Measurements from ENCODE around the gene TULP4.
"Not testable (repeated sequence)": the region's sequence is repeated elsewhere in the genome, so short reads cannot be mapped to it uniquely, and the experiment has no call there.

TULP4 gene

GRCh38 chr6:158465257-158465656 is 153.0 kb downstream of the TULP4 start:
- peaks cover 71% of the 10 kb centered on the region for H3K36me3 Mint-ChIP-seq (ENCODE audit: low read depth)
- H3K4me1 Mint-ChIP-seq (ENCODE audit: low read depth): no peaks in the 10 kb centered on the region
- no peak overlapping the region for H3K27ac Mint-ChIP-seq
- no peak overlapping the region for H3K4me3 Mint-ChIP-seq
- H3K27me3 Mint-ChIP-seq: peaks cover 3% of the 10 kb centered on the region
- intact Hi-C loops (cut with micrococcal nuclease): no loop called here
- no peaks in the 10 kb centered on the region for H3K9me3 Mint-ChIP-seq

GRCh38 chr6:158465747-158466146 is 153.5 kb downstream of the TULP4 start:
- no peak overlapping the region for H3K4me3 Mint-ChIP-seq
- intact Hi-C loops (cut with micrococcal nuclease): no loop called here
- H3K27ac Mint-ChIP-seq: no peak overlapping the region
- no peaks in the 10 kb centered on the region for H3K9me3 Mint-ChIP-seq
- peaks cover 71% of the 10 kb centered on the region for H3K36me3 Mint-ChIP-seq (ENCODE audit: low read depth)
- H3K4me1 Mint-ChIP-seq (ENCODE audit: low read depth): peaks cover 2% of the 10 kb centered on the region
- H3K27me3 Mint-ChIP-seq: peaks cover 3% of the 10 kb centered on the region

GRCh38 chr6:158467923-158468322 is 155.7 kb downstream of the TULP4 start:
- Mint-ChIP-seq H3K4me1 (ENCODE audit: low read depth) (peaks cover 15% of the 10 kb centered on the region), H3K27me3 (peaks cover 3% of the 10 kb centered on the region), H3K4me3 (no peak overlapping the region), H3K27ac (no peak overlapping the region), H3K9me3 (no peaks in the 10 kb centered on the region), H3K36me3 (ENCODE audit: low read depth) (peaks cover 57% of the 10 kb centered on the region)
- intact Hi-C loops (cut with micrococcal nuclease): no loop called here

GRCh38 chr6:158468666-158469065 is 156.4 kb downstream of the TULP4 start:
- H3K27ac Mint-ChIP-seq: no peak overlapping the region
- H3K36me3 Mint-ChIP-seq (ENCODE audit: low read depth): peaks cover 52% of the 10 kb centered on the region
- H3K27me3 Mint-ChIP-seq: peaks cover 3% of the 10 kb centered on the region
- no peak overlapping the region for H3K4me3 Mint-ChIP-seq
- H3K4me1 Mint-ChIP-seq (ENCODE audit: low read depth): peaks cover 15% of the 10 kb centered on the region
- intact Hi-C loops (cut with micrococcal nuclease): no loop called here
- no peaks in the 10 kb centered on the region for H3K9me3 Mint-ChIP-seq

- H3K27ac Mint-ChIP-seq; H3K4me3 Mint-ChIP-seq; intact Hi-C loops (cut with micrococcal nuclease); H3K27me3 Mint-ChIP-seq; H3K9me3 Mint-ChIP-seq: not testable (repeated sequence)
- H3K36me3 Mint-ChIP-seq (ENCODE audit: low read depth): peaks cover 42% of the 10 kb centered on the region
- H3K4me1 Mint-ChIP-seq (ENCODE audit: low read depth): peaks cover 15% of the 10 kb centered on the region
Measured at GRCh38 chr6:158470023-158470422, 157.8 kb downstream of the TULP4 start.

- intact Hi-C loops (cut with micrococcal nuclease): no loop called here
- H3K27me3 Mint-ChIP-seq: peaks cover 3% of the 10 kb centered on the region
- no peak overlapping the region for H3K27ac Mint-ChIP-seq
- H3K9me3 Mint-ChIP-seq: no peaks in the 10 kb centered on the region
- H3K4me1 Mint-ChIP-seq (ENCODE audit: low read depth): peaks cover 22% of the 10 kb centered on the region
- H3K4me3 Mint-ChIP-seq: no peak overlapping the region
- H3K36me3 Mint-ChIP-seq (ENCODE audit: low read depth): peaks cover 34% of the 10 kb centered on the region
Measured at GRCh38 chr6:158471339-158471738, 159.1 kb downstream of the TULP4 start.

- Mint-ChIP-seq H3K27me3 (peaks cover 3% of the 10 kb centered on the region), H3K9me3 (no peaks in the 10 kb centered on the region), H3K36me3 (ENCODE audit: low read depth) (peaks cover 34% of the 10 kb centered on the region), H3K4me3 (no peak overlapping the region), H3K4me1 (ENCODE audit: low read depth) (peaks cover 22% of the 10 kb centered on the region), H3K27ac (no peak overlapping the region)
- intact Hi-C loops (cut with micrococcal nuclease): no loop called here
Measured at GRCh38 chr6:158472447-158472846, 160.2 kb downstream of the TULP4 start.

GRCh38 chr6:158474961-158475343 is 162.7 kb downstream of the TULP4 start:
- H3K4me3 Mint-ChIP-seq: no peak overlapping the region
- H3K4me1 Mint-ChIP-seq (ENCODE audit: low read depth): peaks cover 22% of the 10 kb centered on the region

GRCh38 chr6:158475344-158476302 is 163.4 kb downstream of the TULP4 start:
- Mint-ChIP-seq H3K27ac (no peak overlapping the region), H3K36me3 (ENCODE audit: low read depth) (peaks cover 27% of the 10 kb centered on the region), H3K27me3 (no peaks in the 10 kb centered on the region), H3K4me3 (no peak overlapping the region), H3K9me3 (no peaks in the 10 kb centered on the region), H3K4me1 (ENCODE audit: low read depth) (peaks cover 21% of the 10 kb centered on the region)
- intact Hi-C loops (cut with micrococcal nuclease): no loop called here

More at GRCh38 chr6:158474961-158475343, 162.7 kb downstream of the TULP4 start:
- intact Hi-C loops (cut with micrococcal nuclease): no loop called here
- Mint-ChIP-seq H3K9me3 (no peaks in the 10 kb centered on the region), H3K36me3 (ENCODE audit: low read depth) (peaks cover 24% of the 10 kb centered on the region), H3K27ac (no peak overlapping the region), H3K27me3 (peaks cover 2% of the 10 kb centered on the region)

- intact Hi-C loops (cut with micrococcal nuclease): no loop called here
- no peak overlapping the region for H3K27ac Mint-ChIP-seq
- peaks cover 13% of the 10 kb centered on the region for H3K4me1 Mint-ChIP-seq (ENCODE audit: low read depth)
- peaks cover 33% of the 10 kb centered on the region for H3K36me3 Mint-ChIP-seq (ENCODE audit: low read depth)
- H3K9me3 Mint-ChIP-seq: no peaks in the 10 kb centered on the region
- H3K27me3 Mint-ChIP-seq: no peaks in the 10 kb centered on the region
- no peak overlapping the region for H3K4me3 Mint-ChIP-seq
Measured at GRCh38 chr6:158476389-158476788, 164.1 kb downstream of the TULP4 start.

- H3K4me3 Mint-ChIP-seq; H3K4me1 Mint-ChIP-seq (ENCODE audit: low read depth); H3K27me3 Mint-ChIP-seq; H3K27ac Mint-ChIP-seq; intact Hi-C loops (cut with micrococcal nuclease); H3K9me3 Mint-ChIP-seq: not testable (repeated sequence)
- H3K36me3 Mint-ChIP-seq (ENCODE audit: low read depth): peaks cover 45% of the 10 kb centered on the region
Measured at GRCh38 chr6:158477722-158478121, 165.5 kb downstream of the TULP4 start.

- Mint-ChIP-seq H3K27me3 (no peaks in the 10 kb centered on the region), H3K27ac (no peak overlapping the region), H3K4me3 (no peak overlapping the region), H3K4me1 (ENCODE audit: low read depth) (no peaks in the 10 kb centered on the region), H3K9me3 (no peaks in the 10 kb centered on the region), H3K36me3 (ENCODE audit: low read depth) (peaks cover 59% of the 10 kb centered on the region)
- intact Hi-C loops (cut with micrococcal nuclease): no loop called here
Measured at GRCh38 chr6:158480989-158481388, 168.7 kb downstream of the TULP4 start.

- H3K27me3 Mint-ChIP-seq: no peaks in the 10 kb centered on the region
- no peak overlapping the region for H3K4me3 Mint-ChIP-seq
- no peak overlapping the region for H3K27ac Mint-ChIP-seq
- H3K9me3 Mint-ChIP-seq: no peaks in the 10 kb centered on the region
- intact Hi-C loops (cut with micrococcal nuclease): no loop called here
- H3K4me1 Mint-ChIP-seq (ENCODE audit: low read depth): no peaks in the 10 kb centered on the region
- H3K36me3 Mint-ChIP-seq (ENCODE audit: low read depth): peaks cover 52% of the 10 kb centered on the region
Measured at GRCh38 chr6:158481690-158482473, 169.6 kb downstream of the TULP4 start.

- H3K27ac Mint-ChIP-seq: no peak overlapping the region
- no peaks in the 10 kb centered on the region for H3K9me3 Mint-ChIP-seq
- intact Hi-C loops (cut with micrococcal nuclease): no loop called here
- peaks cover 52% of the 10 kb centered on the region for H3K36me3 Mint-ChIP-seq (ENCODE audit: low read depth)
- H3K4me3 Mint-ChIP-seq: no peak overlapping the region
- H3K27me3 Mint-ChIP-seq: no peaks in the 10 kb centered on the region
- H3K4me1 Mint-ChIP-seq (ENCODE audit: low read depth): no peaks in the 10 kb centered on the region
Measured at GRCh38 chr6:158485431-158485830, 173.2 kb downstream of the TULP4 start.

Data from dendritic cell treated with granulocyte-macrophage colony-stimulating factor and Interleukin-4, amounts not matched to agents 40 ng/mL and 50 ng/mL, for 4 days (primary cell).